SIG-M5 treated with dmso at 0.1 percent for 504 hours (cell line): Measurements from ENCODE around the gene CEMIP2.

Experiments used
- DNase-seq: peaks from one replicate; lab custom pipeline; 2025; ENCODE audit not compliant: unreplicated experiment; lab: John Stamatoyannopoulos, UW

The CEMIP2 gene

DNA sequence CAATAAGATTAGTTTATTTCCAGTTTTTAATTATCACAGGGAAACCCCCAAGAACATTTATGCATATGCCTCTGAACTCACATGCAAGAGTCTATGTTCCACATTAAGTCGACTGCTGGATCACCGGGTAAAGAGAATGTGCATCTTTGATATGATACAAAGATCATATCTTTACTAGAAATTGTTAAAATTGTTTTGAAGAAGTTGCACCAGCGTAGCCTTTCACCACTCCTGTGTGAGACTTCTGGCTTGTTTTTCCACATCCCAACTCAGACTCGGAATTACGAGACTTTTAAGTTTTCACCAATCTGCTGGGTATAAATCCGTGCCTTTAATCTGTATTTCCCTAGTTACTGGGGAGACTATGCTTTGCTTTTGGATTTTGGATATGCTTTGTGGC lies 113.2 kb downstream of the CEMIP2 start:
- DNase-seq, result no peak

DNA sequence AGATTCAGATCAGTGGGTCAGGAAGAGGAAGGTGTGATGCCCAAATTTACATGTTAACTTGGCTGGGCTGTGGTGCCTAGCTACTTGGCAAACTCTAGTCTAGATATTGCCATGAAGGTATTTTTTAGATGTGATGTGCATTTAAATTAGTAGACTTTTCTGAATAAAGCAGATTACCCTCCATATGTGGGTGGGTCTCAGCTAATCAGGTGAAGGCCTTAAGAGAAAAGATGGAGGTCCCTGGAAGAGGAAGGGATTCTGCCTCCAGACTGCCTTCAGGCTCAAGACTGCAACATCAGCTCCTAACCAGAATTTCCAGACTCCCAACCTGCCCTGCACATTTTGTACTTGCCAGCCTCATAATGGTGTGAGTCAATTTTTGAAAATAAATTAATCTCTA lies 115.8 kb downstream of the CEMIP2 start:
- no peak for DNase-seq

DNA sequence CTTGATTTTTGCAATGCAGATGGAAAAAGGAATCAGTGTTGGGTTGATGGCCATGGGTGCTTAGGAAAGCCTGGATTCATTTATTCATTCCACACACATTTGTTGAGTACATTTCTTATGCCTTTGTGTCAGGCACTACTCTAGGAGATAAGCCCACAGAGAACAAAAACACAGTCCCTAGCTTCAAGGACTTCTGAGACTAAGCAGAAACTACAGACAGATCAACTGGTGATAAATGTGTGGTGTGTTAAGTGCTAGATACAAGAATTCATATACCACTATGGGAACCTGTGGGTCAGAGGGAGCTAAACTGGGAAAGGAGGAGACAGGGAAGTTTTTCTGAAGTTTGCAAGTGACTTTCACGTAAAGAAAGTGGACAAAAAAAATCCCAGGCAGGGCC lies 119.9 kb downstream of the CEMIP2 start:
- DNase-seq, result no peak

DNA sequence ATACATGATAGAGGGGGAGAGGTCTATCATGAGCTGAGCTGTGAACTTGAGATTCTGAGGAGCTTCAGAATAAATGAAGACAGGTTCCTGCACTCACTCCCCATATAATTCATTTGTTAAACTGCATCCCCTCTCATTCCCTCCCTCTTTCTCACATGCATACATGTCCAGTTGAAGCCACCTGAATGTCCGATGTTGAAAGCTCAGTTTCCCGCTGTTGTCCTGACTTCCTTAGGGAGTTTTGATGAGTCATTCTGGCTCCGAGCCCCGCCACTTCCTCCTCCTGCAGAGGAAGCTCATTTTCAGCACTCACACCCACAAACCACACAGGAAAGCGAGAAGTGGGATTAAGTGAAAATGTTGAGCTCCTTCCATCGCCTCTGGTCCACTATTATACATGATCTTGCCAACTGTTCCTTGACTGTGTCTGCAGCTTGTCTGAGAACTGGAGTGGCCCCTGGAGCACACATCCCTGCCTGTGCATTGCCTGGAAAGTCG lies 121.2 kb downstream of the CEMIP2 start:
- no peak for DNase-seq

DNA sequence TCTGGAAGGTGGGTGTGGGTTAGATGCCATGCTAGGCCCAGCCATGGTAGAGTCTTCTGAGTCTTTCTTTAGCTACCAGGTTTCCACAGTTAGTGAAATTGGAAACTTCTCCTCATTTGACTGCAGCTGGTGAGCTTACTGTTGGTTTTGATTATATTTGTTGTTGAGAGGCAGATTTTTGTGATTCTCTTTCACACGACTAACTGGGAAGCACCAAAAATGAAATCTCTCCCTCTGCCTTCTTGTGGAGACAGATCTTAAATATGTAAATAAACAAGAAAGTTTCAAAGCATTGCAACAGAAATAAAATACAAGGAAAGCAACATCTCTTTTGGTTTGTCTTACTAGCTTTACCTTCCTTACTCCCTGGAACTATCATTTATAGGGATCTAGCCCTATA lies 122.2 kb downstream of the CEMIP2 start:
- DNase-seq, result no peak

DNA sequence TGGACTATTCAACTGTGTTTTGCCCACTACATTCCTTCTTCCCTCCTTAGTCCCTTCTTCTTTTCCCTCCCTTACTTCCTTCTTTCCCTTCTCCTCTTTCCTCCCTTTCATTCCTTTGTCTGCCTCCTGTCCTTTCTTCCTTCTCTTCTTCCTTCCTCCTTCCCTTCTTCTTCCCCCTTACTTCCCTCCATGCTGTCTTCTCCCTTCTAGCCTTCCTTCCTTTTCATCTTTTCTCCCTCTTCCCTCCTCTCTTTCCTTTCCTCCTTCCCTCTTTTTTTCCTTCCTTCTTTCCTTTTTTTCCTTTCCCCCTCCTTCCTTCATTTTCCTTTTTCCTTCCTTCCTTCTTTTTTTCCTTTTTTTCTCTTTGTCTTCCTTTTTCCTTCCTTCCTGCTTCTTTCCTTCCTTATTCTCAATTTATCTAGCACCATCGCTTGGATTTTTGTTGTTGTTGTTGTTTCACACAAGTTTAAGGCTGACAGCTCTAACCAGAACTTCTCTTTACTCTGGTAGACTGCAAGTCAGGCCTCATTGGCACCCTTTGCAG lies 123.4 kb downstream of the CEMIP2 start:
- DNase-seq, result no peak

DNA sequence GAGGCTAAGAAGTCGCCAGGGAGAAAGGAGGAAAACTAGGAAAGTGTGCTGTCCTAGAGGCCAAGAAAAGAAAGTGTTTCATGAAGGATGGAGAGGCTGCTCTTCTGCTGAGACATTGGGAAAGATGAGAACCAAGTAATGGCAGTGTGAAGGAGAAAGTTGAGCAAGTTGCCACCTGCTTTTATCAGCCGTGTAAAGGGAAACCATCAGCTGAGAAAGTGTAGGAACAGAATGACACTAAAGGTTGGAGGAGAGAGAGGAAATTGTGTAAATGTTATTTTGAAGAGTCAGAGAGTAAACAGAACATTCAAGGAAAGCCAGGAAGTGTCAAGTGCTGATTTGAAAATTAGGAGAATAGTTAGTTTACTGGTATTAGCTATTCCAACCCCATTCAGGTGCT lies 125.0 kb downstream of the CEMIP2 start:
- no peak for DNase-seq

DNA sequence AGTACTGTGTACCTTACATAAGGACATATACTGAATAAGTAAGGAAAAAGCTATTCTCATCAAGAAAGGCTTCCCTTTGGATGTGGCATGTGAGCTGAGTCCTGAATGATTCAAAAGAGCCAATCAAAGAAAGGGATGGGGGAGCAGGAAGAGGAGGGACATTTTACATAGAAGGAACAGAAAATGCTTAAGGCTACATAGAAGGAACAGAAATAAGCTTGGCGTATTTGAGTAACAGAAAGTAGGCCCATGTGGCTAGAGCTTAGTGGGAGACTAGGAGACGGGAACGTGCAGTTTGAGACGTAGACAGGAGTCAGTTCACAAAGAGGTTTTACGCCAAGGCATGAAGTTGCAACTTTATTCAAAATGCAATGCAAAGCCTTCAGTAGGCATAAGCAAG lies 126.3 kb downstream of the CEMIP2 start:
- DNase-seq, result no peak

DNA sequence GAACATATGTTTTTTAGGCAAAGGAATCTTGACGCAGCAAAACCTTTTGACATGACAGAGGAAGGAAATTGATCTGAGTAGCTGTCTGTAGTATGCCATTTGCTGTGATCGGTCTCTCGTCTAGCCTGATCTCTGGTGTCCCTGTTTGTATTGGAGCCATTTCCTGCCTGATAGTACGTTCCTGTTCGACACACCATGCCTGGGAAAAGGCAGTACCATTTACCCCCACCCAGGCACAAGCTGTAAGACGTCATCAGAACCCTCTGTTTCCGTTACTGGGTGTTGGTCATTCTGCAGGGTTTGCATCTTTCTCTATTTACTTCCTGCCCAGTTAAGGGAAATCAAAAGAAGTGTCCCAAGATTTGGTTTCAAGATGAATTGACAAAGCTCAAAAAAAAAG lies 129.7 kb downstream of the CEMIP2 start:
- no peak for DNase-seq

DNA sequence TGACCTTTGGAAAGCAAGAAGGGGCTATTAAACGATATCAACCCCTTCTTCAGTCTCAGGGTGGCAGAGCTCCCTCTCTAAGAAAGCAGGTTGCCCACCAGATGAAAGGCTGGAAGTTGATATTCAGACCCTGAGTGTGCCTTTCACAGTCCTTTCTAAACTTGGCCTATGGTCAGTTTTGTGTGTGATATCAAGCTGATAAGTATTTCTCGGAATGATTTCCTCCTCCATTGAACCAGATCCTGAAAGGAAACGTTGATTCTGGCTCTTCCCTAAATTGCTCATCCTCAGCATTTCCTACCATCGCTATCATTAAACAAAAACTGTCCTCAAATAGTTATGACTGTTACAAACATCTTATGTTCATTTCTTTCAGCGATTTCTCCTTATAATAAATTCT lies 130.4 kb downstream of the CEMIP2 start:
- no peak for DNase-seq

DNA sequence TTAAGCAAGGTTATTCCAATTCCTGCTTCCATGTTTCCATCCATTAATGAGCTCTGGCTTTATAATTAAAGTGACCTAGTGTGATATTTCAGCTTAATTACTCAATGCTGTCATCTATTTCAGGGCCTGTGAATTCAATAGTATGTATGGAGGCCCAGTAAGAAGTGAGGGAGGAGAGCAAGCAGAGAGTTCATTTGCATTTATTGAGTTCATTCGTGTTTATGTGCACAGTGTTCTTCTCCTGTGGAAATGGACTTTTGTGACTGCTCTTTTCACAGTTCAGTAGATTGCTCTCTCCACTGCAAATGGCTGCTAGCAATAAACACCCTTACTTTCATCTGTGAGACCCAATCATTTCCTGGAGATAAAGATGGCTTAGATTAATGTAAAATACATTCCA lies 130.9 kb downstream of the CEMIP2 start:
- DNase-seq, result no peak

DNA sequence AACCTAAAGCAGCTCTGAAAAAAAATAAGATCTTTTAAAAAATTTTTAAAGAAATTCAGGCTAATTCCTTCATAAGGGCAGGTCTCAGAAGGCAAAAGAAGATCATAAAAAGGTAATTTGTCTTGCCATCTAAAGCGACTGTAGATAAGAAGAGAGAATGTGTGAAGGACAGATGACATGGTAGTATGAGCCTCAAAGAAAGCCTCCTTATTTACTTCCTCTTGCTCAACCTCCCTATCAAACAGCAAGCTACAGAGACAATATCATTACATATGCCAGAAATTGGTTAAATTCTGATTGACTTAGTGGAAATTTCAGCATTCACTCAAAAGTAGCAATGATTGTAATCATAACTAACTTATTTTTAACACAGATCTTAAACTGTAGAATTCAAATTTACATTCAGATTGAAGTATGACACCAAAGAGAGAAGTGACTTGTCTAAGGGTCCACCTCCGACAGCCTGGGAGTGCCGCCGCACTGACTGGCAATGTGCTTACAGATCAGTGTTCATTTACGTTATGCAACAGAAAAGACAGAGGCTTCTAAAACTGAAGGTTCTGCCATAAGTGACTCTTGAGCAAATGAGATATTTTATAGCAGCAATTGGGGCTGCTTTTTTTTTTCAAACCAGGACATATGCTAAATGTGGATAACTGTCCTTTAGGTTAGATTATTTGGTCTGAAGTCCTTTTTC lies 132.0 kb downstream of the CEMIP2 start:
- no peak for DNase-seq

DNA sequence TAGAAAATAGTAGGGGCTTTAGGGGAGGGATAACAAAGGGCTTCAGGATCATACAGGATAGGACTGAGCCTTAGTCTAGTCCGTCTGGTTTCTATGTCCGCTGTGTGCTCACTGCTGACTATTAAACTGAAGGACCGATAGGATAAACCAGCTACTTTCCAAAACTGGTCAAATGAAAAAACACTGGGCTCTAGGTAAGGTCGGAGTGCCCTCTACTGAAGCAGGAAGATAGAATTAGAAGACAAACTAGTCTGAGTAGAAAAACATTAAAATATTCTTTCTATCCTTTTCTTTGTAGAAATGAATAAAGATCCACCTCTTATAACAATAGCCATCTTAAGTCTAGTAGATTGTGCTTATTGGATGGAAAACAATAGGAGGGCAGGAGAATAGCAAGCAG lies 133.6 kb downstream of the CEMIP2 start:
- DNase-seq, result no peak
